Vagina (tissue), 2 donors: ENCODE data around the gene CHMP5. TPM values are rescaled to one million over a fixed set of nuclear protein-coding genes. Genes with fewer than 3 reads are reported as not detected.

Experiments used
- DNase-seq, 2 donors: peaks; one replicate each; pipeline ENCODE4 v3.0.0-alpha.2; 2017; ENCODE audit errors: extremely low spot score in 2 of 2
- H3K27ac ChIP-seq: fragments of 200-600 bp; sonication (generic); one replicate; pipeline ENCODE4 v1.5.1; 2019
- H3K27me3 ChIP-seq: fragments of 200-600 bp; sonication (generic); one replicate; pipeline ENCODE4 v1.5.1; 2019
- H3K36me3 ChIP-seq, 2 donors: fragments of 200-600 bp; sonication (generic); one replicate each; pipeline ENCODE4 v1.5.1; 2017 to 2019
- H3K4me1 ChIP-seq: fragments of 200-600 bp; sonication (generic); one replicate; pipeline ENCODE4 v1.5.1; 2019
- H3K4me3 ChIP-seq, 2 donors: fragments of 200-600 bp; sonication (generic); 1 replicate in 1 of 2; 2 replicates in 1 of 2; pipeline ENCODE4 v1.5.1; 2016 to 2019
- H3K9me3 ChIP-seq: fragments of 200-600 bp; sonication (generic); one replicate; pipeline ENCODE4 v1.5.1; 2019
- POLR2A ChIP-seq, 2 donors: fragments of 450-650 bp; IDR thresholded peaks; one replicate each; pipeline ENCODE4 v1.6.1; 2017; ENCODE audit warnings: antibody characterized with exemption in 2 of 2, mild to moderate bottlenecking in 2 of 2, moderate library complexity in 2 of 2
- POLR2AphosphoS5 ChIP-seq, 2 donors: sonication (generic); formaldehyde crosslinking; IDR thresholded peaks; one replicate each; pipeline ENCODE4 v1.9.0; 2017; ENCODE audit warnings: antibody characterized with exemption in 2 of 2, mild to moderate bottlenecking in 2 of 2, low read depth in 1 of 2; ENCODE audit not compliant: insufficient read depth in 1 of 2
- intact Hi-C: fragments of 100-400 bp; cut with DNase I; formaldehyde crosslinking; loops from one replicate; pipeline ENCODE4 v1.15.1; 2023
- total RNA-seq: library from RNA; depleted of rRNA; stranded (reverse); fragments of >200 nt; gene quantifications from one replicate; pipeline ENCODE4 v1.2.3, GENCODE V29; 2016
- TF ChIP-seq, protein P1 (sequence below), 3 experiments: fragments of 450-650 bp in 2 of 3; fragments of 200-600 bp in 1 of 3; sonication (generic) in 1 of 3; IDR thresholded peaks; one replicate each; pipeline ENCODE4 v1.5.1; 2017 to 2019; ENCODE audit warnings: antibody characterized with exemption in 3 of 3, mild to moderate bottlenecking in 2 of 3, moderate library complexity in 2 of 3

CHMP5 gene
- total RNA-seq, 1 donor from 2014 or later: 41.5 TPM

DNA sequence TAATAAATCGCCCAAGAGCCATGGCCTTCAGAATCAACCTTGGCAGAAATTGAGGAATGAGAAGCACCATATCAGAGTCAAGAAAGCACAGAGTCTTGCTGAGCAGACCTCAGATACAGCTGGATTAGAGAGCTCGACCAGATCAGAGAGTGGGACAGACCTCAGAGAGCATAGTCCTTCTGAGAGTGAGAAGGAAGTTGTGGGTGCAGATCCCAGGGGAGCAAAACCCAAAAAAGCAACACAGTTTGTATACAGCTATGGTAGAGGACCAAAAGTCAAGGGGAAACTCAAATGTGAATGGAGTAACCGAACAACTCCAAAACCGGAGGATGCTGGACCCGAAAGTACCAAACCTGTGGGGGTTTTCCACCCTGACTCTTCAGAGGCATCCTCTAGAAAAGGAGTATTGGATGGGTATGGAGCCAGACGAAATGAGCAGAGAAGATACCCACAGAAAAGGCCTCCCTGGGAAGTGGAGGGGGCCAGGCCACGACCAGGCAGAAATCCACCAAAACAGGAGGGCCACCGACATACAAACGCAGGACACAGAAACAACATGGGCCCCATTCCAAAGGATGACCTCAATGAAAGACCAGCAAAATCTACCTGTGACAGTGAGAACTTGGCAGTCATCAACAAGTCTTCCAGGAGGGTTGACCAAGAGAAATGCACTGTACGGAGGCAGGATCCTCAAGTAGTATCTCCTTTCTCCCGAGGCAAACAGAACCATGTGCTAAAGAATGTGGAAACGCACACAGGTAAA lies 30.0 kb downstream of the CHMP5 start:
- no peak for DNase-seq
- no peaks in the 10 kb centered on the region for H3K9me3 ChIP-seq
- H3K27me3 ChIP-seq: no peaks in the 10 kb centered on the region
- no peak overlapping the region for H3K27ac ChIP-seq
- H3K4me1 ChIP-seq: peaks cover 76% of the 10 kb centered on the region
- TF ChIP-seq POLR2AphosphoS5 (IDR thresholded peaks at IDR 0.05; ENCODE audit: insufficient read depth in 1 of 2, low read depth in 1 of 2): no peak
- no peak for TF ChIP-seq POLR2A (IDR thresholded peaks at IDR 0.05)
- TF ChIP-seq, protein P1, sequence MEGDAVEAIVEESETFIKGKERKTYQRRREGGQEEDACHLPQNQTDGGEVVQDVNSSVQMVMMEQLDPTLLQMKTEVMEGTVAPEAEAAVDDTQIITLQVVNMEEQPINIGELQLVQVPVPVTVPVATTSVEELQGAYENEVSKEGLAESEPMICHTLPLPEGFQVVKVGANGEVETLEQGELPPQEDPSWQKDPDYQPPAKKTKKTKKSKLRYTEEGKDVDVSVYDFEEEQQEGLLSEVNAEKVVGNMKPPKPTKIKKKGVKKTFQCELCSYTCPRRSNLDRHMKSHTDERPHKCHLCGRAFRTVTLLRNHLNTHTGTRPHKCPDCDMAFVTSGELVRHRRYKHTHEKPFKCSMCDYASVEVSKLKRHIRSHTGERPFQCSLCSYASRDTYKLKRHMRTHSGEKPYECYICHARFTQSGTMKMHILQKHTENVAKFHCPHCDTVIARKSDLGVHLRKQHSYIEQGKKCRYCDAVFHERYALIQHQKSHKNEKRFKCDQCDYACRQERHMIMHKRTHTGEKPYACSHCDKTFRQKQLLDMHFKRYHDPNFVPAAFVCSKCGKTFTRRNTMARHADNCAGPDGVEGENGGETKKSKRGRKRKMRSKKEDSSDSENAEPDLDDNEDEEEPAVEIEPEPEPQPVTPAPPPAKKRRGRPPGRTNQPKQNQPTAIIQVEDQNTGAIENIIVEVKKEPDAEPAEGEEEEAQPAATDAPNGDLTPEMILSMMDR (IDR thresholded peaks at IDR 0.05): no peak
- H3K36me3 ChIP-seq: peaks cover 0 to 49% of the 10 kb centered on the region in 2 donors
- H3K4me3 ChIP-seq: no peak overlapping the region
- intact Hi-C loops: no loop called here

DNA sequence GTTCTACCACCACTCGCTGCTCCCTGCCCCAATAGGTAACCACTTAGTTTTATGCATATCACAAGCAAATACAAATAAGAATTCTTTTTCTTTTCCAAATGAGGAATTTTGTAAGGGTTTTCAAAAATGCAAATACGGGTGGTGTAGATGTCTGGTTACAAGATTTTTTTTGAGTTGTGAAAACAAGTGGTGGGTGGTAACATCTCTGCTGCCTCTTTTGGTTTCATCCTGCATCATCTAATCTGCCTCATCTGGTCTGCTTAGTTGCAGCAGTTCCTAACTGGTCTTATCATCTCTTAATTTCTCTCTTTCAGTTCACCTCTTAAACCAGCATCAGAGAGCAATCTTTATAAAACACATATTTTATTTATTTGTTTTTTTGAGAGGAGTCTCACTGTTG lies 30.7 kb downstream of the CHMP5 start:
- peaks cover 76% of the 10 kb centered on the region for H3K4me1 ChIP-seq

DNA sequence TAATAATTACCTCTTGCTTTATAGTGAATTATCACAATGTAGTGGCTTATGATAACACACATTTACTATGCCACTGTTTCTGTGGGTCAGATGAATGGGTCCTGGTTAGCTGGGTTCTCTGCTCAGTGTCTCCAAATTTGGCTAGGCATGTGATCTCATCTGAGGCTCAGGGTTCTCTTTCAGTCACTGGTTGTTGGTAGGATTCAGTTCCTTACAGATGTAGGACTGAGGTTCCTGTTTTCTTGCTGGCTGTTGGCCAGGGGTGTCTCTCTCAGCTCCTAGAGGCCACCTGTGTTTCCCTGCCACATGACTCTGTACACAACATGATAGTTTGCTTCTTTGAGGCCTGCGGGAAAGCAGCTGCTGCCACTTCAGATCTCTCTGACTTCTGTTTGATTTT lies 32.6 kb downstream of the CHMP5 start:
- no peak for DNase-seq
- H3K4me3 ChIP-seq: no peak overlapping the region
- peaks cover 61% of the 10 kb centered on the region for H3K4me1 ChIP-seq
- peaks cover 0 to 67% of the 10 kb centered on the region in 2 donors for H3K36me3 ChIP-seq
- intact Hi-C loops: no loop called here
- no peaks in the 10 kb centered on the region for H3K9me3 ChIP-seq
- TF ChIP-seq, protein P1 (IDR thresholded peaks at IDR 0.05): no peak
- no peak for TF ChIP-seq POLR2A (IDR thresholded peaks at IDR 0.05)
- no peak for TF ChIP-seq POLR2AphosphoS5 (IDR thresholded peaks at IDR 0.05; ENCODE audit: insufficient read depth in 1 of 2, low read depth in 1 of 2)
- no peaks in the 10 kb centered on the region for H3K27me3 ChIP-seq
- H3K27ac ChIP-seq: no peak overlapping the region

More for the DNA sequence above, 30.7 kb downstream of the CHMP5 start:
- Histone ChIP-seq H3K36me3 (peaks cover 0 to 51% of the 10 kb centered on the region in 2 donors), H3K4me3 (no peak overlapping the region), H3K27ac (no peak overlapping the region), H3K9me3 (no peaks in the 10 kb centered on the region), H3K27me3 (no peaks in the 10 kb centered on the region)
- no peak for DNase-seq
- TF ChIP-seq POLR2AphosphoS5 (IDR thresholded peaks at IDR 0.05; ENCODE audit: insufficient read depth in 1 of 2, low read depth in 1 of 2): no peak
- TF ChIP-seq, protein P1 (IDR thresholded peaks at IDR 0.05): no peak
- no peak for TF ChIP-seq POLR2A (IDR thresholded peaks at IDR 0.05)
- intact Hi-C loops: no loop called here

DNA sequence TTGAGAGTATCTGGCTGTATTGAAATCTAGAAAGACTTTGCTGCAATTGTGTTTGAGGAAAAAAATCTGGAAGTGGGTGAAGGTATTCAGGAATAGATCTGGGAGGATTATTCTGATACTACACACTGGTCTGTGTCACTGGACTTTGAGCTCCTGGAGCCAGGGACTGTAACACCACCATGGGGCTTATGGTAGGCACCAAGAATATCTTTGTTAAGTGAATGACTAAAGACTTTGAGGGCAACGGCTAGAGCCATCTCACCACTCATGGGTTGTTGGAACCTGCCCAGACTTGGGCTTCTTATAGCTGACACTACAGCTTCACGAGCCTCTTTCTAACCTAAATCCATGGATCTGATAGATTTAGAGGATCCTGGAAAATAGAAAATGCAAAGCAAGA lies 35.7 kb downstream of the CHMP5 start:
- H3K27ac ChIP-seq: no peak overlapping the region

More for the DNA sequence above, 35.7 kb downstream of the CHMP5 start:
- Histone ChIP-seq H3K4me1 (peaks cover 40% of the 10 kb centered on the region), H3K27me3 (no peaks in the 10 kb centered on the region), H3K4me3 (no peak overlapping the region), H3K9me3 (no peaks in the 10 kb centered on the region), H3K36me3 (peaks cover 0 to 87% of the 10 kb centered on the region in 2 donors)
- no peak for DNase-seq
- TF ChIP-seq POLR2A (IDR thresholded peaks at IDR 0.05): no peak
- TF ChIP-seq, protein P1 (IDR thresholded peaks at IDR 0.05): no peak
- no peak for TF ChIP-seq POLR2AphosphoS5 (IDR thresholded peaks at IDR 0.05; ENCODE audit: insufficient read depth in 1 of 2, low read depth in 1 of 2)
- intact Hi-C loops: no loop called here
